ENCODE measurements around the gene PKN1. TPM values are rescaled to one million over a fixed set of nuclear protein-coding genes. Genes with fewer than 3 reads are reported as not detected.

Gene PKN1
- total RNA-seq, 1 donor from 2014 or later: 57.9 TPM

GRCh38 chr19:14412324-14412995 lies 20.6 kb upstream of the PKN1 start:
- Histone ChIP-seq H3K27me3 (ENCODE audit: control insufficient read depth in 3 of 3, insufficient read depth in 3 of 3, low read length in 3 of 3) (no peaks in the 10 kb centered on the region), H3K9ac (ENCODE audit: low read depth in 1 of 3, low read length in 3 of 3) (peak overlapping the region in 1 of 3 donors; percentile 16), H3K27ac (ENCODE audit: low read depth, low read length) (no peak overlapping the region), H3K9me3 (ENCODE audit: control insufficient read depth in 3 of 3, low read length in 3 of 3) (no peaks in the 10 kb centered on the region), H3K4me1 (ENCODE audit: control insufficient read depth in 3 of 3, insufficient read depth in 3 of 3, low read length in 3 of 3) (peaks cover 9 to 17% (median 13%) of the 10 kb centered on the region in 3 donors), H3K36me3 (ENCODE audit: control insufficient read depth in 3 of 3, insufficient read depth in 3 of 3, low read length in 3 of 3) (peaks cover 51 to 55% (median 53%) of the 10 kb centered on the region in 3 donors), H3K4me3 (ENCODE audit: low read length in 3 of 3) (no peak overlapping the region)

GRCh38 chr19:14412996-14413692 lies 20.0 kb upstream of the PKN1 start:
- Histone ChIP-seq H3K36me3 (ENCODE audit: control insufficient read depth in 3 of 3, insufficient read depth in 3 of 3, low read length in 3 of 3) (peaks cover 44 to 48% (median 47%) of the 10 kb centered on the region in 3 donors), H3K4me1 (ENCODE audit: control insufficient read depth in 3 of 3, insufficient read depth in 3 of 3, low read length in 3 of 3) (peaks cover 10 to 21% (median 15%) of the 10 kb centered on the region in 3 donors), H3K27me3 (ENCODE audit: control insufficient read depth in 3 of 3, insufficient read depth in 3 of 3, low read length in 3 of 3) (no peaks in the 10 kb centered on the region), H3K9ac (ENCODE audit: low read depth in 1 of 3, low read length in 3 of 3) (peak overlapping the region in 1 of 3 donors; percentile 33), H3K27ac (ENCODE audit: low read depth, low read length) (no peak overlapping the region), H3K4me3 (ENCODE audit: low read length in 3 of 3) (no peak overlapping the region), H3K9me3 (ENCODE audit: control insufficient read depth in 3 of 3, low read length in 3 of 3) (no peaks in the 10 kb centered on the region)

GRCh38 chr19:14413693-14414181 lies 19.4 kb upstream of the PKN1 start:
- no peaks in the 10 kb centered on the region for H3K27me3 ChIP-seq (ENCODE audit: control insufficient read depth in 3 of 3, insufficient read depth in 3 of 3, low read length in 3 of 3)
- peaks cover 39 to 42% (median 42%) of the 10 kb centered on the region in 3 donors for H3K36me3 ChIP-seq (ENCODE audit: control insufficient read depth in 3 of 3, insufficient read depth in 3 of 3, low read length in 3 of 3)
- H3K9ac ChIP-seq (ENCODE audit: low read depth in 1 of 3, low read length in 3 of 3): no peak overlapping the region
- H3K4me1 ChIP-seq (ENCODE audit: control insufficient read depth in 3 of 3, insufficient read depth in 3 of 3, low read length in 3 of 3): peaks cover 13 to 23% (median 18%) of the 10 kb centered on the region in 3 donors
- no peaks in the 10 kb centered on the region for H3K9me3 ChIP-seq (ENCODE audit: control insufficient read depth in 3 of 3, low read length in 3 of 3)
- H3K27ac ChIP-seq (ENCODE audit: low read depth, low read length): no peak overlapping the region
- H3K4me3 ChIP-seq (ENCODE audit: low read length in 3 of 3): no peak overlapping the region

GRCh38 chr19:14414926-14415690 lies 18.0 kb upstream of the PKN1 start:
- Histone ChIP-seq H3K27ac (ENCODE audit: low read depth, low read length) (no peak overlapping the region), H3K27me3 (ENCODE audit: control insufficient read depth in 3 of 3, insufficient read depth in 3 of 3, low read length in 3 of 3) (no peaks in the 10 kb centered on the region), H3K4me1 (ENCODE audit: control insufficient read depth in 3 of 3, insufficient read depth in 3 of 3, low read length in 3 of 3) (peaks cover 18 to 27% (median 20%) of the 10 kb centered on the region in 3 donors), H3K9me3 (ENCODE audit: control insufficient read depth in 3 of 3, low read length in 3 of 3) (no peaks in the 10 kb centered on the region), H3K9ac (ENCODE audit: low read depth in 1 of 3, low read length in 3 of 3) (no peak overlapping the region), H3K4me3 (ENCODE audit: low read length in 3 of 3) (no peak overlapping the region), H3K36me3 (ENCODE audit: control insufficient read depth in 3 of 3, insufficient read depth in 3 of 3, low read length in 3 of 3) (peaks cover 25 to 28% (median 28%) of the 10 kb centered on the region in 3 donors)

GRCh38 chr19:14416817-14417231 lies 16.3 kb upstream of the PKN1 start:
- Histone ChIP-seq H3K9ac (ENCODE audit: low read depth in 1 of 3, low read length in 3 of 3) (no peak overlapping the region), H3K4me1 (ENCODE audit: control insufficient read depth in 3 of 3, insufficient read depth in 3 of 3, low read length in 3 of 3) (peaks cover 18 to 27% (median 20%) of the 10 kb centered on the region in 3 donors), H3K27ac (ENCODE audit: low read depth, low read length) (no peak overlapping the region), H3K9me3 (ENCODE audit: control insufficient read depth in 3 of 3, low read length in 3 of 3) (no peaks in the 10 kb centered on the region), H3K36me3 (ENCODE audit: control insufficient read depth in 3 of 3, insufficient read depth in 3 of 3, low read length in 3 of 3) (peaks cover 11 to 13% (median 12%) of the 10 kb centered on the region in 3 donors), H3K4me3 (ENCODE audit: low read length in 3 of 3) (no peak overlapping the region), H3K27me3 (ENCODE audit: control insufficient read depth in 3 of 3, insufficient read depth in 3 of 3, low read length in 3 of 3) (no peaks in the 10 kb centered on the region)

GRCh38 chr19:14418856-14419105 lies 14.3 kb upstream of the PKN1 start:
- H3K4me1 ChIP-seq (ENCODE audit: control insufficient read depth in 3 of 3, insufficient read depth in 3 of 3, low read length in 3 of 3): peaks cover 17 to 18% (median 18%) of the 10 kb centered on the region in 3 donors
- no peaks in the 10 kb centered on the region for H3K9me3 ChIP-seq (ENCODE audit: control insufficient read depth in 3 of 3, low read length in 3 of 3)
- no peaks in the 10 kb centered on the region for H3K36me3 ChIP-seq (ENCODE audit: control insufficient read depth in 3 of 3, insufficient read depth in 3 of 3, low read length in 3 of 3)
- H3K9ac ChIP-seq (ENCODE audit: low read depth in 1 of 3, low read length in 3 of 3): peak overlapping the region; percentile 72 to 89 (median 86)
- H3K27me3 ChIP-seq (ENCODE audit: control insufficient read depth in 3 of 3, insufficient read depth in 3 of 3, low read length in 3 of 3): no peaks in the 10 kb centered on the region
- peak overlapping the region; percentile 93 for H3K27ac ChIP-seq (ENCODE audit: low read depth, low read length)
- peak overlapping the region; percentile 74 to 85 (median 85) for H3K4me3 ChIP-seq (ENCODE audit: low read length in 3 of 3)

- Histone ChIP-seq H3K4me3 (ENCODE audit: low read length in 3 of 3) (peak within 1 kb of the TSS; percentile 85 to 87 (median 85)), H3K9me3 (ENCODE audit: control insufficient read depth in 3 of 3, low read length in 3 of 3) (no peaks in the 10 kb centered on the region), H3K27me3 (ENCODE audit: control insufficient read depth in 3 of 3, insufficient read depth in 3 of 3, low read length in 3 of 3) (no peaks in the 10 kb centered on the region), H3K36me3 (ENCODE audit: control insufficient read depth in 3 of 3, insufficient read depth in 3 of 3, low read length in 3 of 3) (no peaks in the 10 kb centered on the region), H3K27ac (ENCODE audit: low read depth, low read length) (peak within 1 kb of the TSS; percentile 93), H3K4me1 (ENCODE audit: control insufficient read depth in 3 of 3, insufficient read depth in 3 of 3, low read length in 3 of 3) (peaks cover 16 to 18% (median 17%) of the 10 kb centered on the region in 3 donors), H3K9ac (ENCODE audit: low read depth in 1 of 3, low read length in 3 of 3) (peak within 1 kb of the TSS; percentile 72 to 89 (median 86))
Observed at GRCh38 chr19:14419106-14419813, 13.8 kb upstream of the PKN1 start, which contains the start of gene DDX39A. TSS of gene DDX39A (minus strand) at chr19:14419341. CDS start at chr19:14413220, 6,121 bp downstream.

- no peak overlapping the region for H3K4me3 ChIP-seq (ENCODE audit: low read length in 3 of 3)
- no peaks in the 10 kb centered on the region for H3K9me3 ChIP-seq (ENCODE audit: control insufficient read depth in 3 of 3, low read length in 3 of 3)
- no peak overlapping the region for H3K9ac ChIP-seq (ENCODE audit: low read depth in 1 of 3, low read length in 3 of 3)
- no peaks in the 10 kb centered on the region for H3K4me1 ChIP-seq (ENCODE audit: control insufficient read depth in 3 of 3, insufficient read depth in 3 of 3, low read length in 3 of 3)
- H3K36me3 ChIP-seq (ENCODE audit: control insufficient read depth in 3 of 3, insufficient read depth in 3 of 3, low read length in 3 of 3): no peaks in the 10 kb centered on the region
- H3K27ac ChIP-seq (ENCODE audit: low read depth, low read length): no peak overlapping the region
- peaks cover 0 to 1% (median 0%) of the 10 kb centered on the region in 3 donors for H3K27me3 ChIP-seq (ENCODE audit: control insufficient read depth in 3 of 3, insufficient read depth in 3 of 3, low read length in 3 of 3)
Observed at GRCh38 chr19:14425696-14426138, 7.4 kb upstream of the PKN1 start.

GRCh38 chr19:14427461-14427860 lies 5.6 kb upstream of the PKN1 start:
- H3K4me3 ChIP-seq (ENCODE audit: low read length in 3 of 3): no peak overlapping the region
- no peak overlapping the region for H3K9ac ChIP-seq (ENCODE audit: low read depth in 1 of 3, low read length in 3 of 3)
- no peak overlapping the region for H3K27ac ChIP-seq (ENCODE audit: low read depth, low read length)
- H3K4me1 ChIP-seq (ENCODE audit: control insufficient read depth in 3 of 3, insufficient read depth in 3 of 3, low read length in 3 of 3): no peaks in the 10 kb centered on the region
- no peaks in the 10 kb centered on the region for H3K36me3 ChIP-seq (ENCODE audit: control insufficient read depth in 3 of 3, insufficient read depth in 3 of 3, low read length in 3 of 3)
- no peaks in the 10 kb centered on the region for H3K9me3 ChIP-seq (ENCODE audit: control insufficient read depth in 3 of 3, low read length in 3 of 3)
- H3K27me3 ChIP-seq (ENCODE audit: control insufficient read depth in 3 of 3, insufficient read depth in 3 of 3, low read length in 3 of 3): peaks cover 0 to 9% (median 6%) of the 10 kb centered on the region in 3 donors

Measured in skeletal muscle tissue (tissue), 4 donors.